SK-N-MC (cell line): ENCODE data around the gene ABLIM2.

Experiments
- DNase-seq: peaks from one replicate; pipeline ENCODE4 v3.0.0-alpha.2; 2011; ENCODE audit warnings: low read depth, low spot score
- H3K27ac ChIP-seq: fragments of 200-600 bp; sonication (generic); 2 replicates; pipeline ENCODE4 v1.5.1; 2016; ENCODE audit warnings: mixed run types
- H3K36me3 ChIP-seq: fragments of 200-600 bp; sonication (generic); 2 replicates; pipeline ENCODE4 v1.6.1; 2017; ENCODE audit warnings: antibody characterized with exemption, low read length, mixed read lengths; ENCODE audit not compliant: insufficient read depth
- H3K4me3 ChIP-seq: fragments of 200-600 bp; sonication (generic); 2 replicates; pipeline ENCODE4 v1.5.1; 2016
- H3K9ac ChIP-seq: fragments of 200-600 bp; sonication (generic); 2 replicates; pipeline ENCODE4 v1.8.0; 2017; ENCODE audit warnings: mixed run types, mixed read lengths; ENCODE audit not compliant: insufficient read length
- H3K9me3 ChIP-seq: fragments of 200-600 bp; sonication (generic); 2 replicates; pipeline ENCODE4 v1.6.1; 2017; ENCODE audit warnings: low read depth, mild to moderate bottlenecking, antibody characterized with exemption, low read length, moderate library complexity, mixed read lengths
- EZH2 ChIP-seq: fragments of 200-600 bp; sonication (generic); IDR thresholded peaks from one replicate; pipeline ENCODE4 v1.6.1; 2017; ENCODE audit warnings: antibody characterized with exemption
- FOXP2 ChIP-seq: optimal IDR thresholded peaks from 2 replicates; pipeline ENCODE3; 2011; ENCODE audit warnings: mild to moderate bottlenecking, moderate library complexity; ENCODE audit not compliant: insufficient read depth; ENCODE audit errors: extremely low read length, control extremely low read depth
- POLR2AphosphoS5 ChIP-seq: IDR thresholded peaks from 2 replicates; pipeline ENCODE4 v1.6.1; 2012; ENCODE audit warnings: mild to moderate bottlenecking, low read depth, low read length, borderline replicate concordance

ABLIM2 gene

GRCh38 chr4:7993671-7994070, 164.9 kb downstream of the ABLIM2 start:
- TF ChIP-seq POLR2AphosphoS5 (no peak), FOXP2 (no peak), EZH2 (no peak)
- H3K27ac ChIP-seq, result no peak overlapping the region
- no peak for DNase-seq
- H3K9me3 ChIP-seq, result no peaks in the 10 kb centered on the region
- no peak overlapping the region for H3K9ac ChIP-seq
- no peaks in the 10 kb centered on the region for H3K36me3 ChIP-seq
- no peak overlapping the region for H3K4me3 ChIP-seq

GRCh38 chr4:7992846-7993245, 165.8 kb downstream of the ABLIM2 start:
- H3K27ac ChIP-seq, result no peak overlapping the region
- no peak for DNase-seq
- H3K9me3 ChIP-seq, result no peaks in the 10 kb centered on the region
- H3K9ac ChIP-seq, result no peak overlapping the region
- H3K4me3 ChIP-seq, result no peak overlapping the region
- no peaks in the 10 kb centered on the region for H3K36me3 ChIP-seq
- TF ChIP-seq FOXP2 (no peak), EZH2 (no peak), POLR2AphosphoS5 (no peak)

GRCh38 chr4:7990807-7991459, 167.7 kb downstream of the ABLIM2 start:
- no peak overlapping the region for H3K9ac ChIP-seq
- H3K9me3 ChIP-seq, result no peaks in the 10 kb centered on the region
- H3K36me3 ChIP-seq, result no peaks in the 10 kb centered on the region
- no peak overlapping the region for H3K27ac ChIP-seq
- no peak for DNase-seq
- H3K4me3 ChIP-seq, result no peak overlapping the region
- TF ChIP-seq POLR2AphosphoS5 (no peak), FOXP2 (no peak), EZH2 (no peak)

- H3K9ac ChIP-seq, result no peak overlapping the region
- no peak overlapping the region for H3K27ac ChIP-seq
- H3K9me3 ChIP-seq, result no peaks in the 10 kb centered on the region
- H3K36me3 ChIP-seq, result no peaks in the 10 kb centered on the region
- TF ChIP-seq POLR2AphosphoS5 (no peak), EZH2 (no peak)
- no peak overlapping the region for H3K4me3 ChIP-seq
- no peak for DNase-seq
Measured at GRCh38 chr4:7989654-7990053, 169.0 kb downstream of the ABLIM2 start.

- Histone ChIP-seq H3K4me3 (no peak overlapping the region), H3K9ac (no peak overlapping the region), H3K36me3 (no peaks in the 10 kb centered on the region), H3K27ac (no peak overlapping the region), H3K9me3 (no peaks in the 10 kb centered on the region)
- DNase-seq, result no peak
- TF ChIP-seq FOXP2, result no peak
- TF ChIP-seq POLR2AphosphoS5, result no peak
- no peak for TF ChIP-seq EZH2
Measured at GRCh38 chr4:7988437-7988836, 170.2 kb downstream of the ABLIM2 start.

- Histone ChIP-seq H3K36me3 (no peaks in the 10 kb centered on the region), H3K4me3 (no peak overlapping the region), H3K9ac (no peak overlapping the region), H3K9me3 (no peaks in the 10 kb centered on the region), H3K27ac (no peak overlapping the region)
- TF ChIP-seq FOXP2 (no peak), POLR2AphosphoS5 (no peak), EZH2 (no peak)
- no peak for DNase-seq
Measured at GRCh38 chr4:7987148-7987989, 171.2 kb downstream of the ABLIM2 start.

- Histone ChIP-seq H3K4me3 (no peak overlapping the region), H3K36me3 (no peaks in the 10 kb centered on the region), H3K9me3 (no peaks in the 10 kb centered on the region), H3K9ac (no peak overlapping the region), H3K27ac (no peak overlapping the region)
- TF ChIP-seq POLR2AphosphoS5 (no peak), FOXP2 (no peak), EZH2 (no peak)
- no peak for DNase-seq
Measured at GRCh38 chr4:7985891-7986441, 172.6 kb downstream of the ABLIM2 start.

GRCh38 chr4:7985072-7985471, 173.5 kb downstream of the ABLIM2 start:
- H3K36me3 ChIP-seq, result no peaks in the 10 kb centered on the region
- no peak overlapping the region for H3K9ac ChIP-seq
- H3K27ac ChIP-seq, result no peak overlapping the region
- DNase-seq, result no peak
- H3K9me3 ChIP-seq, result no peaks in the 10 kb centered on the region
- H3K4me3 ChIP-seq, result no peak overlapping the region
- TF ChIP-seq POLR2AphosphoS5 (no peak), FOXP2 (no peak), EZH2 (no peak)

GRCh38 chr4:7984286-7984925, 174.2 kb downstream of the ABLIM2 start:
- Histone ChIP-seq H3K27ac (no peak overlapping the region), H3K9ac (no peak overlapping the region), H3K36me3 (no peaks in the 10 kb centered on the region), H3K4me3 (no peak overlapping the region), H3K9me3 (no peaks in the 10 kb centered on the region)
- TF ChIP-seq EZH2, result no peak
- TF ChIP-seq POLR2AphosphoS5, result no peak
- no peak for DNase-seq
